Heart left ventricle (tissue), 16 donors: ENCODE data around the gene NAALADL2. TPM values are rescaled to one million over a fixed set of nuclear protein-coding genes. Genes with fewer than 3 reads are reported as not detected.

ENCODE experiments used
- ATAC-seq, 4 donors: fragments of 200-7000 bp; cut with Tn5 transposase; one replicate each; pipeline ENCODE4 v1.9.1; 2020 to 2022; ENCODE audit warnings: moderate library complexity in 4 of 4, mild to moderate bottlenecking in 3 of 4, moderate number of reproducible peaks in 1 of 4
- DNase-seq, 5 donors: peaks; one replicate each; pipeline ENCODE4 v3.0.0-alpha.2; 2020
- H3K27ac ChIP-seq, 12 donors: fragments of 200-600 bp; sonication (generic) in 4 of 12; one replicate each; pipeline versions ENCODE4 v1.5.0 to v1.8.0; 2016 to 2022; ENCODE audit warnings: mild to moderate bottlenecking in 2 of 12
- H3K27me3 ChIP-seq, 9 donors: fragments of 200-600 bp; sonication (generic) in 2 of 9; one replicate each; pipeline versions ENCODE4 v1.5.1 to v1.8.0; 2016 to 2022; ENCODE audit warnings: mild to moderate bottlenecking in 3 of 9
- H3K36me3 ChIP-seq, 9 donors: fragments of 200-600 bp; sonication (generic) in 2 of 9; one replicate each; pipeline versions ENCODE4 v1.5.0 to v1.8.0; 2018 to 2022; ENCODE audit warnings: mild to moderate bottlenecking in 2 of 9
- H3K4me1 ChIP-seq, 12 donors: fragments of 200-600 bp; sonication (generic) in 4 of 12; one replicate each; pipeline versions ENCODE4 v1.5.0 to v1.8.0; 2016 to 2022; ENCODE audit warnings: mild to moderate bottlenecking in 3 of 12
- H3K4me3 ChIP-seq, 12 donors: fragments of 200-600 bp; sonication (generic) in 4 of 12; one replicate each; pipeline versions ENCODE4 v1.5.0 to v1.8.0; 2017 to 2022; ENCODE audit warnings: mild to moderate bottlenecking in 9 of 12, moderate library complexity in 4 of 12
- H3K9me3 ChIP-seq, 12 donors: fragments of 200-600 bp; sonication (generic) in 4 of 12; one replicate each; pipeline versions ENCODE4 v1.5.0 to v1.8.0; 2016 to 2022; ENCODE audit warnings: mild to moderate bottlenecking in 1 of 12
- CTCF ChIP-seq, 12 donors: fragments of 200-600 bp; sonication (generic) in 4 of 12; IDR thresholded peaks; one replicate each; pipeline versions ENCODE4 v1.5.0 to v1.8.0; 2018 to 2022; ENCODE audit warnings: antibody characterized with exemption in 12 of 12, mild to moderate bottlenecking in 5 of 12
- POLR2A ChIP-seq, 2 donors: fragments of 450-650 bp; IDR thresholded peaks; one replicate each; pipeline ENCODE4 v1.6.1; 2017; ENCODE audit warnings: antibody characterized with exemption in 2 of 2, mild to moderate bottlenecking in 2 of 2, moderate library complexity in 2 of 2
- WGBS, 4 donors: extraction: QIAGEN DNeasy Blood & Tissue Kit in 2 of 4; methylation state at CpG; one replicate each; pipeline versions ENCODE4 v1.1.5 to v1.1.7; 2013 to 2018; 5-methylcytosine and 5-hydroxymethylcytosine counted together
- intact Hi-C, 10 donors: fragments of 100-400 bp; cut with DNase I; formaldehyde crosslinking; loops; one replicate each; pipeline versions ENCODE4 v1.11.1 to v1.14.2; 2022
- polyA plus RNA-seq, 2 donors: library from polyadenylated mRNA; stranded (reverse); fragments of 200-250 nt; gene quantifications; one replicate each; pipeline ENCODE4 v1.2.3, GENCODE V29; 2013
- total RNA-seq, 9 donors: library from RNA; depleted of rRNA in 2 of 9; stranded (reverse); fragments of >200 nt in 2 of 9; fragmentation: NEBNext Ultra II Directional in 3 of 9; extraction: Animal tissue kit (Norgen Biotek cat#: 25700) in 3 of 9; gene quantifications; one replicate each; pipeline versions ENCODE4 v1.1.0 to v1.2.4, GENCODE V29; 2016 to 2023
- donor health status: ischemic (EF 13 %, LVEDD 7.1; RV severe dilation, severe dysfunction).
- donor health status: healthy with polysubstance abuse.
- donor health status: DM: no; HTN: yes; CAD: no.
- donor health status: DM: no; HTN: no; CAD: no.
- donor health status: ischemic (EF 25% LVEDD 6.9; RV normal size, moderate dysfunction).
- donor health status: ischemic (EF 25% LVEDD 5.7; RV mildly dilated, moderate dysfunction).
- donor health status: healthy.
- donor health status: DM: yes; HTN: yes; CAD: no.
- donor health status: ischemic (EF 35%, LVEDD 5.7; RV mildly dilated, moderate dysfunction).
- donor health status: nonischemic (EF 11% LVEDD 7.7; RV severe dilation, severe dysfunction).
- donor health status: DM: yes; HTN: yes; CAD: no.
- donor health status: PGD.
- donor health status: ischemic (EF 29% LVEDD 5.4; RV normal size, mild dysfunction).
- donor health status: nonischemic (EF 23%, LVEDD 6.1; RV moderate dilation, normal function).

NAALADL2 gene
- total and polyA plus RNA-seq, 11 donors = 0.23 to 8.5 (median 3.0) TPM

- ATAC-seq = no peak
- Histone ChIP-seq H3K27me3 (no peaks in the 10 kb centered on the region), H3K27ac (no peak overlapping the region), H3K4me1 (no peaks in the 10 kb centered on the region), H3K36me3 (no peaks in the 10 kb centered on the region), H3K4me3 (no peak overlapping the region), H3K9me3 (peaks cover 0 to 16% (median 0%) of the 10 kb centered on the region in 12 donors)
- intact Hi-C loops = no loop called here
- no peak for DNase-seq
- TF ChIP-seq CTCF (IDR thresholded peaks at IDR 0.05) (no peak), POLR2A (IDR thresholded peaks at IDR 0.05) (no peak)
- 71 to 93% (median 87%) methylated on average over 4 of the region's 4 CpGs for whole genome bisulfite sequencing, 4 donors
Measured at GRCh38 chr3:174938102-174938501, 79.0 kb downstream of the NAALADL2 start.

GRCh38 chr3:174940151-174940550 is 81.0 kb downstream of the NAALADL2 start:
- TF ChIP-seq CTCF (IDR thresholded peaks at IDR 0.05) (no peak), POLR2A (IDR thresholded peaks at IDR 0.05) (no peak)
- no peak for DNase-seq
- 69 to 88% (median 83%) methylated on average over 2 of the region's 2 CpGs for WGBS, 4 donors
- H3K9me3 ChIP-seq = peaks cover 0 to 16% (median 0%) of the 10 kb centered on the region in 12 donors
- intact Hi-C loops = no loop called here
- no peak for ATAC-seq
- H3K4me3 ChIP-seq = no peak overlapping the region
- peaks cover 0 to 3% (median 0%) of the 10 kb centered on the region in 12 donors for H3K4me1 ChIP-seq
- no peaks in the 10 kb centered on the region for H3K27me3 ChIP-seq
- H3K27ac ChIP-seq = no peak overlapping the region
- no peaks in the 10 kb centered on the region for H3K36me3 ChIP-seq

- intact Hi-C loops = no loop called here
- TF ChIP-seq CTCF (IDR thresholded peaks at IDR 0.05) (no peak), POLR2A (IDR thresholded peaks at IDR 0.05) (no peak)
- Histone ChIP-seq H3K27me3 (no peaks in the 10 kb centered on the region), H3K4me3 (no peak overlapping the region), H3K9me3 (peaks cover 0 to 9% (median 0%) of the 10 kb centered on the region in 12 donors), H3K4me1 (peaks cover 0 to 5% (median 0%) of the 10 kb centered on the region in 12 donors), H3K27ac (no peak overlapping the region), H3K36me3 (no peaks in the 10 kb centered on the region)
- 56 to 71% (median 60%) methylated on average over 2 of the region's 2 CpGs for WGBS, 4 donors
- no peak for DNase-seq
- no peak for ATAC-seq
Measured at GRCh38 chr3:174945276-174945675, 86.1 kb downstream of the NAALADL2 start.

- H3K4me1 ChIP-seq = peaks cover 0 to 5% (median 0%) of the 10 kb centered on the region in 12 donors
- TF ChIP-seq CTCF (IDR thresholded peaks at IDR 0.05) (no peak), POLR2A (IDR thresholded peaks at IDR 0.05) (no peak)
- peaks cover 0 to 9% (median 0%) of the 10 kb centered on the region in 12 donors for H3K9me3 ChIP-seq
- intact Hi-C loops = no loop called here
- ATAC-seq = no peak
- DNase-seq = no peak
- no peak overlapping the region for H3K4me3 ChIP-seq
- no peaks in the 10 kb centered on the region for H3K36me3 ChIP-seq
- no peak overlapping the region for H3K27ac ChIP-seq
- no peaks in the 10 kb centered on the region for H3K27me3 ChIP-seq
- WGBS, 4 donors = 87 to 93% (median 90%) methylated on average over 2 of the region's 2 CpGs
Measured at GRCh38 chr3:174945951-174946350, 86.8 kb downstream of the NAALADL2 start.
